Measurements from ENCODE around the gene BCL2.

Gene BCL2

DNA sequence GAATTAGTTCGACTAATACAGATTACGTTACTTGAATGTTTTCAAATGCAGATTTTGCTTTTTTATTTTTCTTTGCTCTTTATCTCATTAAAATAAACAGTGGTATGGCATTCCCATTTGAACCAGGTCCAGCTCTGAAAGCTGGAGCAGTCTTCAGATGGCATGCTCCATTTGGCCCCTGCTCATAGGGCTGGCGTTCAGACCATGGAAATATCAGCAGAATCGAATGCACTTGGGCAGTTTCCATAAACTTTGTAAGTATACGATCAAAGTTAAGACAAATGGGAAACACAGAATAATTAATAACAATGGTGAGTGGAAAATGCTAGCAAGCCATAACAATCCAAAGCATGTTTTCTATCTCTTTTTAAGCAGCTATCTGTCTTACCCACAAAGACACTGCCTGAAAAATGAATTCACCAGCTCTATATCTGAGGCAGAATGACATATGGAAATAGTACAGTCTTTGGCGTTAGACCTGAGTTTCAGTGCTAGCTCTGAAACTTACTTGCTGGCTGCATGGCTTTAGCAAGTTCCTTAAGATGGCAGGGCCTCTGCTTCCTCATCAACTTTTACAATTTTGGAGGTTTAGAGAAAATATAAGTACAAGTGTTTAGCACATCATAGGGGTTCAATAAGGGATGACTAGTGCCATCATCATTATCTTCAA lies 131.6 kb downstream of the BCL2 start:
- no peak for TF ChIP-seq Cebpa-rat (IDR thresholded peaks at IDR 0.05)
- no peaks in the 10 kb centered on the region for H3K27me3 ChIP-seq
- H4K20me1 ChIP-seq, result peaks cover 0 to 10% (median 0%) of the 10 kb centered on the region in 11 experiments; a peak in 3 of 22 replicates
- no peak overlapping the region for H3K4me3 ChIP-seq
- peaks cover 34 to 53% (median 45%) of the 10 kb centered on the region in 10 experiments for H3K4me1 ChIP-seq
- H3K36me3 ChIP-seq, result peaks cover 0 to 44% (median 22%) of the 10 kb centered on the region in 11 experiments; a peak in 13 of 22 replicates
- no peak overlapping the region for H3K27ac ChIP-seq
- no peak overlapping the region for H3K9ac ChIP-seq
- peak overlapping the region in 10 of 11 experiments; percentile 32 to 68 (median 55); a peak in 13 of 22 replicates for H3K4me2 ChIP-seq
- H3K9me3 ChIP-seq (replicated peaks in 1 of 11), result peaks cover 0 to 5% (median 0%) of the 10 kb centered on the region in 11 experiments; a peak in 3 of 22 replicates

DNA sequence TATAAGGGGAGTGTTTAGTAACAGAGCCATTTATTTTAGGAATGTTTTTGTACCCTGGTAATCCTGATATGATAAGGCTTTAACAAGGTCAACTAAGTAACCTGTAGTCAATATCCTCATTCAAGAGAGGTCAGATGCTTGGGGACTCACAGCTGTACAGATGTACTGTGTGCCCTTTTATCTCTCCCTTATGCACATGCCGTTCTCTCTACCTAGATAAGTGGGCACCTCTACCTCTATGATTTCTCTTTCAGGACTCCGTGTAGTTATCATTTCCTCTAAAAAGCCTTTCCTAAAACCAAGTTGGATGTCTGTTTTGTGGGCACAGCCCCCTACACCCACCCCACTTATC lies 132.4 kb downstream of the BCL2 start:
- Histone ChIP-seq H3K9ac (no peak overlapping the region), H4K20me1 (peaks cover 0 to 17% (median 0%) of the 10 kb centered on the region in 11 experiments; a peak in 4 of 22 replicates), H3K27me3 (no peaks in the 10 kb centered on the region), H3K4me2 (peak overlapping the region; percentile 32 to 68 (median 54); a peak in 21 of 22 replicates), H3K9me3 (replicated peaks in 1 of 11) (peaks cover 0 to 5% (median 0%) of the 10 kb centered on the region in 11 experiments; a peak in 3 of 22 replicates), H3K4me1 (peaks cover 41 to 60% (median 51%) of the 10 kb centered on the region in 10 experiments), H3K36me3 (peaks cover 0 to 43% (median 19%) of the 10 kb centered on the region in 11 experiments; a peak in 13 of 22 replicates), H3K4me3 (no peak overlapping the region), H3K27ac (peak overlapping the region in 4 of 11 experiments; percentile 3 to 34 (median 15); a peak in 6 of 22 replicates)
- no peak for TF ChIP-seq Cebpa-rat (IDR thresholded peaks at IDR 0.05)

GRCh38 chr18:63186520-63187222 lies 132.9 kb downstream of the BCL2 start:
- peaks cover 0 to 5% (median 0%) of the 10 kb centered on the region in 11 experiments; a peak in 3 of 22 replicates for H3K9me3 ChIP-seq (replicated peaks in 1 of 11)
- peaks cover 0 to 43% (median 13%) of the 10 kb centered on the region in 11 experiments; a peak in 14 of 22 replicates for H3K36me3 ChIP-seq
- H4K20me1 ChIP-seq, result peaks cover 0 to 18% (median 0%) of the 10 kb centered on the region in 11 experiments; a peak in 3 of 22 replicates
- H3K4me1 ChIP-seq, result peaks cover 47 to 65% (median 55%) of the 10 kb centered on the region in 10 experiments
- H3K27me3 ChIP-seq, result no peaks in the 10 kb centered on the region
- peak overlapping the region in 5 of 11 experiments; percentile 3 to 34 (median 13); a peak in 5 of 22 replicates for H3K27ac ChIP-seq
- H3K4me3 ChIP-seq, result no peak overlapping the region
- H3K4me2 ChIP-seq, result peak overlapping the region; percentile 32 to 68 (median 54); a peak in 21 of 22 replicates
- peak in 1 of 11 experiments; percentile 40; a peak in 1 of 22 replicates for TF ChIP-seq Cebpa-rat (IDR thresholded peaks at IDR 0.05)
- H3K9ac ChIP-seq, result no peak overlapping the region

DNA sequence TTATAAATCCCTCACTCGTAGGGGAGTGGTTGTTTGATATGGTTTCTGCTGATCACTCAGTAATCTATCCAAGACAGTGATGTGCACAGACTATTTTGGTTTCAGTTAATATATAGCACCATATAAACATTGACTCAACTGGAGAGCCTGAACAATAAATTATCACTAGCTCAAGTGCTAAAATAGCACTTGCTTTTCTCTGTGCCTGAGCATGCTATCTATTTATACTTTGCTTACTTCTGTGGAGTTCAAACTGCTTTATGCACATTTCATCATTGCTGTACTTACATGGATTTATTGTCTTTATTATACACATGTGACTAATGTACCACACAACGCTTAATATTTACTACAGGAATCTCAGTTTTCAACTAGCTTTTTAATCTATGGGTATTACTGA lies 133.6 kb downstream of the BCL2 start:
- Histone ChIP-seq H4K20me1 (peaks cover 0 to 18% (median 0%) of the 10 kb centered on the region in 11 experiments; a peak in 3 of 22 replicates), H3K4me1 (peaks cover 54 to 72% (median 61%) of the 10 kb centered on the region in 10 experiments), H3K36me3 (peaks cover 0 to 42% (median 8%) of the 10 kb centered on the region in 11 experiments; a peak in 12 of 22 replicates), H3K4me2 (no peak overlapping the region), H3K4me3 (no peak overlapping the region), H3K27me3 (no peaks in the 10 kb centered on the region), H3K27ac (no peak overlapping the region; a peak in 1 of 22 replicates), H3K9me3 (replicated peaks in 1 of 11) (peaks cover 0 to 3% (median 0%) of the 10 kb centered on the region in 11 experiments; a peak in 1 of 22 replicates), H3K9ac (no peak overlapping the region)
- TF ChIP-seq Cebpa-rat (IDR thresholded peaks at IDR 0.05), result no peak

- no peak for TF ChIP-seq Cebpa-rat (IDR thresholded peaks at IDR 0.05)
- Histone ChIP-seq H3K27me3 (no peaks in the 10 kb centered on the region), H3K9me3 (replicated peaks in 1 of 11) (no peaks in the 10 kb centered on the region), H3K36me3 (peaks cover 0 to 34% (median 5%) of the 10 kb centered on the region in 11 experiments; a peak in 8 of 22 replicates), H3K27ac (peak overlapping the region in 7 of 11 experiments; percentile 27 to 94 (median 53); a peak in 10 of 22 replicates), H3K4me2 (peak overlapping the region; percentile 67 to 90 (median 81)), H3K9ac (no peak overlapping the region), H3K4me3 (no peak overlapping the region), H3K4me1 (peaks cover 72 to 90% (median 77%) of the 10 kb centered on the region in 10 experiments), H4K20me1 (peaks cover 0 to 13% (median 0%) of the 10 kb centered on the region in 11 experiments; a peak in 3 of 22 replicates)
Measured at GRCh38 chr18:63183952-63184770, 135.4 kb downstream of the BCL2 start.

DNA sequence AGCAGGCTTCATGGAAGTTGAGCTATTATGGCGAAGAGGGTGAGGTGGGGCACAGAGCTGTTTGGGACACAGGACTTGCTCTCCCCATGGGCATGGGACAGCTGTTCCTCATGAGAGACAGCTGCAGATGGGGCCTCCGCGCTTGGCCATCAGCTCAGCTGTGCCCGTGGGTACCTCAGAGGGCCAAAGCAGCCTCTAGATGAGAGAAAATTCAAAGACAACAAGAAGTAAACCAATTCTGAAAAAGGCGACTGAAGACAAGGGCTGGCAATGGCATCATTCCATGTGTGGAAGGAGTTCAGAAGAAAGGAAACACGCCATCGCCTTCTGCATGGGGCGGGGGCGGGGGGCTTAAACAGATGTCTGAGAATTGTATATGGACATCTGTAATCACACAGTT lies 136.2 kb downstream of the BCL2 start:
- peak overlapping the region in 9 of 11 experiments; percentile 12 to 94 (median 53); a peak in 15 of 22 replicates for H3K27ac ChIP-seq
- H3K36me3 ChIP-seq, result peaks cover 0 to 34% (median 5%) of the 10 kb centered on the region in 11 experiments; a peak in 8 of 22 replicates

GRCh38 chr18:63182861-63183260 lies 136.7 kb downstream of the BCL2 start:
- no peak for TF ChIP-seq Cebpa-rat (IDR thresholded peaks at IDR 0.05)
- no peaks in the 10 kb centered on the region for H3K27me3 ChIP-seq
- H3K9ac ChIP-seq, result peak overlapping the region in 5 of 11 experiments; percentile 1 to 37 (median 14); a peak in 5 of 22 replicates
- peaks cover 84 to 99% (median 87%) of the 10 kb centered on the region in 10 experiments for H3K4me1 ChIP-seq
- H3K4me3 ChIP-seq, result peak overlapping the region in 1 of 10 experiments; percentile 8; a peak in 1 of 20 replicates
- peaks cover 0 to 34% (median 5%) of the 10 kb centered on the region in 11 experiments; a peak in 8 of 22 replicates for H3K36me3 ChIP-seq
- peak overlapping the region; percentile 67 to 90 (median 81) for H3K4me2 ChIP-seq
- H4K20me1 ChIP-seq, result peaks cover 0 to 13% (median 0%) of the 10 kb centered on the region in 11 experiments; a peak in 3 of 22 replicates
- no peaks in the 10 kb centered on the region for H3K9me3 ChIP-seq (replicated peaks in 1 of 11)
- peak overlapping the region in 9 of 11 experiments; percentile 12 to 94 (median 53); a peak in 15 of 22 replicates for H3K27ac ChIP-seq

More for the DNA sequence above, 136.2 kb downstream of the BCL2 start:
- Histone ChIP-seq H3K9me3 (replicated peaks in 1 of 11) (no peaks in the 10 kb centered on the region), H3K9ac (peak overlapping the region in 3 of 11 experiments; percentile 14 to 37 (median 22); a peak in 4 of 22 replicates), H3K4me1 (peaks cover 80 to 98% (median 85%) of the 10 kb centered on the region in 10 experiments), H3K4me3 (peak overlapping the region in 1 of 10 experiments; percentile 8; a peak in 1 of 20 replicates), H3K27me3 (no peaks in the 10 kb centered on the region), H4K20me1 (peaks cover 0 to 13% (median 0%) of the 10 kb centered on the region in 11 experiments; a peak in 3 of 22 replicates), H3K4me2 (peak overlapping the region; percentile 67 to 90 (median 81))
- TF ChIP-seq Cebpa-rat (IDR thresholded peaks at IDR 0.05), result no peak
